SIG-M5 (cell line): Measurements from ENCODE around the gene PHLDB2.

ENCODE experiments used
- DNase-seq: peaks from one replicate; lab custom pipeline; 2025; lab: John Stamatoyannopoulos, UW

PHLDB2 gene

GRCh38 chr3:111999484-112000324, 140.6 kb downstream of the PHLDB2 start:
- no peak for DNase-seq

GRCh38 chr3:112000367-112000771, 141.3 kb downstream of the PHLDB2 start:
- DNase-seq: no peak

GRCh38 chr3:112000966-112001365, 141.9 kb downstream of the PHLDB2 start:
- no peak for DNase-seq

GRCh38 chr3:112001526-112001925, 142.5 kb downstream of the PHLDB2 start:
- DNase-seq: no peak

- DNase-seq: no peak
These were observed 143.3 kb downstream of the PHLDB2 start for GRCh38 chr3:112002096-112002971.

GRCh38 chr3:112003321-112004080, 144.4 kb downstream of the PHLDB2 start:
- no peak for DNase-seq

GRCh38 chr3:112004187-112004586, 145.1 kb downstream of the PHLDB2 start:
- no peak for DNase-seq

GRCh38 chr3:112004669-112005068, 145.6 kb downstream of the PHLDB2 start:
- no peak for DNase-seq

GRCh38 chr3:112005091-112005672, 146.1 kb downstream of the PHLDB2 start:
- no peak for DNase-seq

- DNase-seq: no peak
These were observed 148.6 kb downstream of the PHLDB2 start for GRCh38 chr3:112007633-112008032.

GRCh38 chr3:112009670-112010069, 150.6 kb downstream of the PHLDB2 start:
- DNase-seq: no peak

- DNase-seq: no peak
These were observed 151.6 kb downstream of the PHLDB2 start for GRCh38 chr3:112010636-112011035.

GRCh38 chr3:112011376-112011940, 152.4 kb downstream of the PHLDB2 start:
- no peak for DNase-seq

- no peak for DNase-seq
These were observed 153.3 kb downstream of the PHLDB2 start for GRCh38 chr3:112012205-112012992.

GRCh38 chr3:112013058-112013783, 154.2 kb downstream of the PHLDB2 start:
- no peak for DNase-seq

- no peak for DNase-seq
These were observed 154.7 kb downstream of the PHLDB2 start for GRCh38 chr3:112013784-112014143.

GRCh38 chr3:112017091-112017490, 158.0 kb downstream of the PHLDB2 start:
- no peak for DNase-seq

GRCh38 chr3:112018712-112019111, 159.6 kb downstream of the PHLDB2 start:
- no peak for DNase-seq

GRCh38 chr3:112019716-112020115, 160.7 kb downstream of the PHLDB2 start:
- DNase-seq: no peak

- no peak for DNase-seq
These were observed 161.6 kb downstream of the PHLDB2 start for GRCh38 chr3:112020674-112021085.
